ENCODE data around the gene MAP1LC3B.

The MAP1LC3B gene

GRCh38 chr16:87395181-87395842 lies 3.2 kb downstream of the MAP1LC3B start:
- no peaks in the 10 kb centered on the region for H3K9me3 Mint-ChIP-seq
- ATAC-seq (ENCODE audit: low read depth), result no peak
- H3K4me1 Mint-ChIP-seq, result peaks cover 29% of the 10 kb centered on the region
- peaks cover 5% of the 10 kb centered on the region for H3K36me3 Mint-ChIP-seq
- no peak overlapping the region for H3K27ac Mint-ChIP-seq
- no peaks in the 10 kb centered on the region for H3K27me3 Mint-ChIP-seq
- DNase-seq (ENCODE audit: low spot score in 2 of 2), result no peak
- H3K4me3 Mint-ChIP-seq, result no peak overlapping the region

- no peak for ATAC-seq (ENCODE audit: low read depth)
- no peaks in the 10 kb centered on the region for H3K27me3 Mint-ChIP-seq
- peaks cover 2% of the 10 kb centered on the region for H3K4me1 Mint-ChIP-seq
- H3K36me3 Mint-ChIP-seq, result peaks cover 18% of the 10 kb centered on the region
- no peaks in the 10 kb centered on the region for H3K9me3 Mint-ChIP-seq
- no peak for DNase-seq (ENCODE audit: low spot score in 2 of 2)
- no peak overlapping the region for H3K4me3 Mint-ChIP-seq
- peak overlapping the region; percentile 35 for H3K27ac Mint-ChIP-seq
Observed at GRCh38 chr16:87404764-87405625, 12.9 kb downstream of the MAP1LC3B start.

DNA sequence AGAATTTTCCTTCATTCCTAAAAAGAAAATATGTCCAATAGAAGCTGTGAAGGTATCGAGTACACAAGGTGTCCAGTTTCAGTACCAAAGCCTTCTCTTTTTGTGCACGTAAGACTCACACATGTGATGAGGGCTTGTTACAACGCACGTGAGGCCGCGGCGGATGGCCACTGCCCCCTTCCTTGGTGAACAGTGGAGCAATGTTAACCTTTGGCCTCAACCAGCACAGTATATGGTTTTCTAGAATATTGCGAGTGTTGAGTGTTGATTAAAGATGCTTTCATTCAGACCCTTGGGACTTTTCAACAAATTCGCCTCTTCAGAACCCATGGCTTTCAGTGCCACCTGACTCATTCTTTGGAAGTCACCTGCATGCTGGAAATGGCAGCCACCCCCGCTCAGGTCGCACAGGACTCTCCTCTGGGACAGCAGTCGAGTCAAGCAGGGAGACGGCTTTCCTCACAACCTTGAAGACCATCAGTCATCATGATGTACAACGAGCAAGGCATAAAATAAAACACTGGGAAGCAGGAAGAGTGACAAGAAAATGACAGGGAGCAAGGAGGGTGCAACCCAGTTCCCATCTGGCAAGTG lies 14.5 kb downstream of the MAP1LC3B start:
- Mint-ChIP-seq H3K27ac (no peak overlapping the region), H3K27me3 (no peaks in the 10 kb centered on the region), H3K9me3 (no peaks in the 10 kb centered on the region), H3K36me3 (peaks cover 18% of the 10 kb centered on the region), H3K4me3 (no peak overlapping the region), H3K4me1 (peaks cover 2% of the 10 kb centered on the region)
- ATAC-seq (ENCODE audit: low read depth) (no peak), DNase-seq (ENCODE audit: low spot score in 2 of 2) (no peak)

DNA sequence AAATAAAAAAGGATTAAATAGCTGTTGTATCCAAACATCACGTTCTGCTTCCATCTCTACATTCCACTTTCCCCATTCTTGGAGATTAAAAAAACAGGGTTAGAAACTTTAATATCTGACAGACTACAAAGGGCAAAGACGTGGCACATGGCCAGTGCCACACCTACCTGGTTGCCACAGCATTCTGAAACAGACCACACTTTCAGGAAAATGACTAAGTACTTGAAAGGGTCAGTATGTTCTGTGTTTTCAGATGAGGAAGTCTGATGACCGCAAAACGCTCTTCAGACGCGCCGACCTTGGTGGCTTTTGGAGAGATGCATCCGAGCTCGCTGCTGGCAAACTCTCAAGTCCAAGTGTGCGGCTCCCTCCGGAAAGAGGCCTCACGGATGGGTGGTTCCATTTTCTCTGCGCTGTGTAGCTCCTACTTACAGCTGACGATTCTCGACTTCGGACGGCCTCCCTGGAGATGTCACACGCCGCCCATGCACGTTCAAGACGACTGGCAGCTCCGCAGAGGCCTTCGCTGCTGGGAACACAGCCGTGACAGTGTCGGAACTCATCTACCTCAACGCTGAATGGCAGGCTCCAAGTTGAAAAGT lies 15.5 kb downstream of the MAP1LC3B start:
- peaks cover 17% of the 10 kb centered on the region for H3K36me3 Mint-ChIP-seq
- H3K4me1 Mint-ChIP-seq, result peaks cover 2% of the 10 kb centered on the region
- peak overlapping the region; percentile 62 for H3K4me3 Mint-ChIP-seq
- DNase-seq (ENCODE audit: low spot score in 2 of 2) (no peak), ATAC-seq (ENCODE audit: low read depth) (peak; percentile 78)
- peak overlapping the region; percentile 20 for H3K27ac Mint-ChIP-seq
- H3K9me3 Mint-ChIP-seq, result no peaks in the 10 kb centered on the region
- no peaks in the 10 kb centered on the region for H3K27me3 Mint-ChIP-seq

DNA sequence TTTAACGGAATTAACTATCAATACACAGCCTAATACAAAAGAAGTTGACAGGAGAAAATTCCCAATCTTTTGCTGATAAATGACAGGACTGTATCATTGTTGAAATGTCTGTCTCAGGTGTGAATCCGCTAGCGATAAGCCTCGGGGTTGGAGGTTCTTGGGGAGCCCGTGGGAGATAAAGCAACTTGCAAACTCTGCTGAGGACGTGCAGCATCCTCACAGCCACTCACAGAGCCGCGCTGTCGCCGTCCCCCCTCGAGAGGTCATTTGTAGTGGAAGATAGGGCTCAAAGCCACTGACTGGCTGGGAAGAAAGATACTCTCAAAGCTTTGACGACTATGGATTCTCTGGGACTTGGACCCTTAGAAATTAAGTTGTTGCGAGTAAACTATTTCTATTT lies 17.0 kb downstream of the MAP1LC3B start:
- Mint-ChIP-seq H3K4me3 (no peak overlapping the region), H3K9me3 (no peaks in the 10 kb centered on the region), H3K4me1 (peaks cover 2% of the 10 kb centered on the region), H3K27ac (no peak overlapping the region), H3K36me3 (peaks cover 10% of the 10 kb centered on the region), H3K27me3 (peaks cover 1% of the 10 kb centered on the region)
- ATAC-seq (ENCODE audit: low read depth) (no peak), DNase-seq (ENCODE audit: low spot score in 2 of 2) (no peak)

DNA sequence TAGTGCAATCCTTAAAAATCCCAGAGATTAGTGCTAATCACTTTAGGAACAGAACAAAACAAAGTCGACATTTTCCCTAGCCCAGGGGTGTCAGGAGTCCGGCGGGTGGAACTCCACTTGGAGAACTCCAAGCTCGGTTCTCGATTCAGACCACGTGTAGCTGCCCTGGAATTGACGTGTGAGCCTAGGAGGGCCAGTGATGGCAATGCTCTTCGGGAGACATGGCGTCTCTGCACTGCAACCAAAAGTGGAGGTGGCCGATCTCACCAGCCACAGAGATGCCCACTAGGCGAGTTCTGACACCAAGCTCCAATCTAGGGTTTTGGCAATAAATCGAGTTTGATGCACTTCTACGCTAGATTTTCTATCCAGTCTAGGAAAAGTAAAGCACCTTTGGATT lies 17.6 kb downstream of the MAP1LC3B start:
- H3K27me3 Mint-ChIP-seq, result peaks cover 1% of the 10 kb centered on the region
- ATAC-seq (ENCODE audit: low read depth), result no peak
- H3K27ac Mint-ChIP-seq, result no peak overlapping the region

GRCh38 chr16:87410530-87410929 lies 18.4 kb downstream of the MAP1LC3B start:
- Mint-ChIP-seq H3K27me3 (peaks cover 1% of the 10 kb centered on the region), H3K9me3 (no peaks in the 10 kb centered on the region), H3K4me3 (no peak overlapping the region), H3K4me1 (peaks cover 2% of the 10 kb centered on the region), H3K36me3 (peaks cover 6% of the 10 kb centered on the region), H3K27ac (no peak overlapping the region)
- ATAC-seq (ENCODE audit: low read depth), result no peak
- no peak for DNase-seq (ENCODE audit: low spot score in 2 of 2)

More for the DNA sequence above, 17.6 kb downstream of the MAP1LC3B start:
- DNase-seq (ENCODE audit: low spot score in 2 of 2), result no peak
- Mint-ChIP-seq H3K4me3 (no peak overlapping the region), H3K9me3 (no peaks in the 10 kb centered on the region), H3K36me3 (peaks cover 10% of the 10 kb centered on the region), H3K4me1 (peaks cover 2% of the 10 kb centered on the region)

- no peak for DNase-seq (ENCODE audit: low spot score in 2 of 2)
- peaks cover 1% of the 10 kb centered on the region for H3K27me3 Mint-ChIP-seq
- H3K9me3 Mint-ChIP-seq, result no peaks in the 10 kb centered on the region
- peaks cover 5% of the 10 kb centered on the region for H3K36me3 Mint-ChIP-seq
- no peak overlapping the region for H3K4me3 Mint-ChIP-seq
- no peak overlapping the region for H3K27ac Mint-ChIP-seq
- peaks cover 2% of the 10 kb centered on the region for H3K4me1 Mint-ChIP-seq
- no peak for ATAC-seq (ENCODE audit: low read depth)
Observed at GRCh38 chr16:87410968-87411367, 18.8 kb downstream of the MAP1LC3B start.

- Mint-ChIP-seq H3K27ac (no peak overlapping the region), H3K36me3 (peaks cover 5% of the 10 kb centered on the region), H3K4me1 (peaks cover 2% of the 10 kb centered on the region), H3K27me3 (peaks cover 1% of the 10 kb centered on the region), H3K9me3 (no peaks in the 10 kb centered on the region), H3K4me3 (no peak overlapping the region)
- DNase-seq (ENCODE audit: low spot score in 2 of 2) (no peak), ATAC-seq (ENCODE audit: low read depth) (no peak)
Observed at GRCh38 chr16:87411375-87412271, 19.5 kb downstream of the MAP1LC3B start.

DNA sequence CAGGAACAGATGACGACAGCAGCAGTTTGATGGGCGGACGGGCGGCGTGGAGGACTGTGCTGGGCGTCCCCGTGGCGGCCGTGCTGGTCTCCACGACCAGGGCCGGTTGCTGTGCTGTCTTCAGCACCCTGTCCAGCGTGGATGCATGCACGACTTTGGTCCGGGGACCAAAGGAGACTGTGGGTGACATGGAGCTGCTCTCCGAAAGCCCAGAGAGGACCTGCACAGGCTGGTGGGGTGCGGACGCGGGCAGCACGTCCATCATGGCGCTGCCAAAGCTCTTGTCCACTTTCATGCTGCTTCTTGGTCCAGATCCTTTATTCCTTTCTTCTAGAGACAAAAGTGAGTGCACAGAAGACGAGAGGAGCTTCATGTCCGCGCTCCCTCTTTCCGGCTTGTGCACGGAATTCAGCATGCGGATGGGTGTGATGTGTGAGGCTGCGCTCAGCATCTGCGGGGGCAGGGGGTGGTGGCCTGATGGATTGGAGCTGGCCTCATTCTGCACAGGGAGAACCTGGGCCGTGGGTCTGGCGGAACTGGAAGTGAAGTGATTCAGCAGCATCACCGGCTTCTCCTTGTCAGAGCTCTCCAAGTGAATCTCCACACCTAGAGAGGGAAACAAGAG lies 20.3 kb downstream of the MAP1LC3B start:
- no peak overlapping the region for H3K27ac Mint-ChIP-seq
- no peak for DNase-seq (ENCODE audit: low spot score in 2 of 2)
- H3K36me3 Mint-ChIP-seq, result peaks cover 3% of the 10 kb centered on the region
- H3K4me3 Mint-ChIP-seq, result no peak overlapping the region
- ATAC-seq (ENCODE audit: low read depth), result no peak
- H3K27me3 Mint-ChIP-seq, result peaks cover 1% of the 10 kb centered on the region
- no peaks in the 10 kb centered on the region for H3K9me3 Mint-ChIP-seq
- H3K4me1 Mint-ChIP-seq, result peaks cover under 1% of the 10 kb centered on the region

- H3K4me3 Mint-ChIP-seq, result no peak overlapping the region
- peaks cover 1% of the 10 kb centered on the region for H3K27me3 Mint-ChIP-seq
- ATAC-seq (ENCODE audit: low read depth), result no peak
- H3K27ac Mint-ChIP-seq, result no peak overlapping the region
- DNase-seq (ENCODE audit: low spot score in 2 of 2), result no peak
- H3K4me1 Mint-ChIP-seq, result no peaks in the 10 kb centered on the region
- peaks cover 3% of the 10 kb centered on the region for H3K36me3 Mint-ChIP-seq
- no peaks in the 10 kb centered on the region for H3K9me3 Mint-ChIP-seq
Observed at GRCh38 chr16:87412996-87413421, 20.9 kb downstream of the MAP1LC3B start.

DNA sequence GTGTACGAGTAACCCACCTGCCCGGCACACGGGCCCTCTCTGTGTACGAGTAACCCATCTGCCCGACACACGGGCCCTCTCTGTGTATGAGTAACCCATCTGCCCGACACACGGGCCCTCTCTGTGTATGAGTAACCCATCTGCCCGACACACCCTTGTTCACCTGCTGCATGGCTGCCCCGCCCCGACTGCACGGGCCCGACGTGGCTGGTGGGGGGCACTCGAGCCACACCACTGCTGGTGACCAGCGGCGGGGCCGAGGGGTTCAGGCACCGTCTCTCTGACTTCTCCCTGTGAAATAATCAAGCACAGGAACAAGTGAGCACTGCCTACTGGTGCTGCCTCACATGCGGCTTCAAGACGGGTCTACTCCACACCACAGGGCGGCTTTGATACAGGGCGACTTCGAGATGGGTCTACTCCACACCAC lies 22.1 kb downstream of the MAP1LC3B start:
- ATAC-seq (ENCODE audit: low read depth) (peak; percentile 31), DNase-seq (ENCODE audit: low spot score in 2 of 2) (no peak)
- peaks cover 1% of the 10 kb centered on the region for H3K36me3 Mint-ChIP-seq
- H3K27ac Mint-ChIP-seq, result no peak overlapping the region
- H3K27me3 Mint-ChIP-seq, result peaks cover 1% of the 10 kb centered on the region
- H3K4me1 Mint-ChIP-seq, result no peaks in the 10 kb centered on the region
- no peaks in the 10 kb centered on the region for H3K9me3 Mint-ChIP-seq
- H3K4me3 Mint-ChIP-seq, result no peak overlapping the region

DNA sequence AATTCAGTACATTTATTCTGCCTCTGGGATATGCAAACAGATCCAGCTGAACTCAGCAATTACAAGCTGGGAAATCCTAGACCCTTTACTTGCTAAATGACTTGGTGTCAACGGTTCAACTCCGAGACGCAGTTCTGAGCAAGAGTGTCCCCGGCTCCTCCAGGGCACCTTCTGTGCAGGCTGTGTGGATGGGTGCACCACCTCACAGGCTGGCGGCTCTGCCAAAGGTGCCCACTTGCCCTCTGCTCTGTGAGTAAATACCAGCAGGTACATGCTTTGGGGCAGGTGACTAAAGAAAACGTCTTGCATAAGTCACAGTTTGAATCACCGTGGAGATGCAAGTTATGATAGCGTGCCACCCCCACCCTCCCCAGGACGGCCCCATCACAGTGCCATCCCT lies 23.3 kb downstream of the MAP1LC3B start:
- Mint-ChIP-seq H3K4me3 (no peak overlapping the region), H3K36me3 (peaks cover 1% of the 10 kb centered on the region), H3K4me1 (no peaks in the 10 kb centered on the region), H3K9me3 (no peaks in the 10 kb centered on the region), H3K27me3 (peaks cover 1% of the 10 kb centered on the region), H3K27ac (no peak overlapping the region)
- ATAC-seq (ENCODE audit: low read depth) (no peak), DNase-seq (ENCODE audit: low spot score in 2 of 2) (no peak)
